DOHH2 (cell line): ENCODE measurements around the gene RASAL2.

ENCODE experiments used
- H3F3A ChIP-seq: fragments of 200-600 bp; sonication (generic), shearing (Covaris generic); 2 replicates; pipeline ENCODE4 v1.6.0; 2016; ENCODE audit warnings: antibody characterized with exemption, mild to moderate bottlenecking; ENCODE audit not compliant: control insufficient read depth, insufficient read depth
- H3K27ac ChIP-seq: fragments of 200-600 bp; sonication (generic); 2 replicates; pipeline ENCODE4 v1.5.1; 2014; ENCODE audit warnings: low read depth, mild to moderate bottlenecking, low read length, moderate library complexity
- H3K27me3 ChIP-seq: fragments of 200-600 bp; sonication (generic); 2 replicates; pipeline ENCODE4 v1.6.1; 2014; ENCODE audit warnings: mild to moderate bottlenecking, low read length, mixed read lengths; ENCODE audit not compliant: control insufficient read depth
- H3K36me3 ChIP-seq: fragments of 200-600 bp; sonication (generic); 2 replicates; pipeline ENCODE4 v1.6.1; 2014; ENCODE audit warnings: mild to moderate bottlenecking, low read length, moderate library complexity, mixed read lengths; ENCODE audit not compliant: control insufficient read depth
- H3K4me1 ChIP-seq: fragments of 200-600 bp; sonication (generic); 2 replicates; pipeline ENCODE4 v1.6.1; 2014; ENCODE audit warnings: mild to moderate bottlenecking, low read length, mixed read lengths; ENCODE audit not compliant: control insufficient read depth
- H3K4me2 ChIP-seq: fragments of 200-600 bp; sonication (generic); 2 replicates; pipeline ENCODE4 v1.6.0; 2014; ENCODE audit warnings: mild to moderate bottlenecking, low read length, moderate library complexity
- H3K4me3 ChIP-seq: fragments of 200-600 bp; sonication (generic); 2 replicates; pipeline ENCODE4 v1.5.1; 2014; ENCODE audit warnings: mild to moderate bottlenecking, low read length, mixed read lengths
- H3K79me2 ChIP-seq: fragments of 200-600 bp; sonication (generic); 2 replicates; pipeline ENCODE4 v1.6.1; 2014; ENCODE audit warnings: mild to moderate bottlenecking, low read length, mixed read lengths; ENCODE audit not compliant: control insufficient read depth
- H3K9me2 ChIP-seq: fragments of 200-600 bp; sonication (generic); replicated peaks from 2 replicates; pipeline ENCODE4 v1.6.1; 2014; ENCODE audit warnings: mild to moderate bottlenecking, low read length, mixed read lengths; ENCODE audit not compliant: control insufficient read depth
- H3K9me3 ChIP-seq: fragments of 200-600 bp; sonication (generic); 2 replicates; pipeline ENCODE4 v1.6.1; 2014; ENCODE audit warnings: antibody characterized with exemption, low read length, mixed read lengths; ENCODE audit not compliant: control insufficient read depth, insufficient read depth
- H4K20me1 ChIP-seq: fragments of 200-600 bp; sonication (generic); 2 replicates; pipeline ENCODE4 v1.6.0; 2014; ENCODE audit warnings: low read depth, mild to moderate bottlenecking, antibody characterized with exemption, low read length, moderate library complexity; ENCODE audit not compliant: control insufficient read depth, insufficient read depth
- EZH2phosphoT487 ChIP-seq: fragments of 200-600 bp; sonication (generic); IDR thresholded peaks from 2 replicates; pipeline ENCODE4 v1.6.1; 2017; ENCODE audit warnings: borderline replicate concordance, mild to moderate bottlenecking, antibody characterized with exemption, low read length, moderate library complexity, mixed read lengths
- TF ChIP-seq, protein P1 (sequence below): fragments of 200-600 bp; sonication (generic); IDR thresholded peaks from one replicate; pipeline ENCODE4 v1.5.1; 2014; ENCODE audit warnings: antibody characterized with exemption, mild to moderate bottlenecking, low read depth, low read length; ENCODE audit not compliant: poor library complexity, severe bottlenecking

The RASAL2 gene

DNA sequence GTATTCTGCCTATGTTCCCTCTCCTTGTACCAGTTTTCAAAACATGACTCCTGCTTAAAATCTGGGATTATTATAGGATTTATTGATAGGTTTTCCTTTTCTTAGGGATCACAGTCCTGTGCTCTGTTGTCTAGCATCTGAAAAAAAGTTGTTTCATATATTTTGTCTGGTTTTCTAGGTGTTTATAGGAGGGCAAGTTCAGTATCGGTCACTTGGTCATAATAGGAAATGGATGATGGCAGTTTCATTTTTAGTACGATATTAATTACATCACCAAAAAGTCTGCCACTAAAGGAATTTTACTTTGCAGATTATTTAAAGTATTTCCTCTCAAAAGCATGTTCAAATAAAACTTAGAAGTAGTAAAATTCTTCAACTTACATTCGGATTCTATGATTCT lies 94.4 kb downstream of the RASAL2 start:
- TF ChIP-seq, protein P1, sequence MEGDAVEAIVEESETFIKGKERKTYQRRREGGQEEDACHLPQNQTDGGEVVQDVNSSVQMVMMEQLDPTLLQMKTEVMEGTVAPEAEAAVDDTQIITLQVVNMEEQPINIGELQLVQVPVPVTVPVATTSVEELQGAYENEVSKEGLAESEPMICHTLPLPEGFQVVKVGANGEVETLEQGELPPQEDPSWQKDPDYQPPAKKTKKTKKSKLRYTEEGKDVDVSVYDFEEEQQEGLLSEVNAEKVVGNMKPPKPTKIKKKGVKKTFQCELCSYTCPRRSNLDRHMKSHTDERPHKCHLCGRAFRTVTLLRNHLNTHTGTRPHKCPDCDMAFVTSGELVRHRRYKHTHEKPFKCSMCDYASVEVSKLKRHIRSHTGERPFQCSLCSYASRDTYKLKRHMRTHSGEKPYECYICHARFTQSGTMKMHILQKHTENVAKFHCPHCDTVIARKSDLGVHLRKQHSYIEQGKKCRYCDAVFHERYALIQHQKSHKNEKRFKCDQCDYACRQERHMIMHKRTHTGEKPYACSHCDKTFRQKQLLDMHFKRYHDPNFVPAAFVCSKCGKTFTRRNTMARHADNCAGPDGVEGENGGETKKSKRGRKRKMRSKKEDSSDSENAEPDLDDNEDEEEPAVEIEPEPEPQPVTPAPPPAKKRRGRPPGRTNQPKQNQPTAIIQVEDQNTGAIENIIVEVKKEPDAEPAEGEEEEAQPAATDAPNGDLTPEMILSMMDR, result no peak
- TF ChIP-seq EZH2phosphoT487, result no peak
- Histone ChIP-seq H3K4me2 (no peak overlapping the region), H3K79me2 (no peaks in the 10 kb centered on the region), H3F3A (no peaks in the 10 kb centered on the region), H3K9me2 (no peaks in the 10 kb centered on the region), H3K4me3 (no peak overlapping the region), H3K4me1 (no peaks in the 10 kb centered on the region), H3K36me3 (no peaks in the 10 kb centered on the region), H3K27me3 (peaks cover 8% of the 10 kb centered on the region), H3K27ac (no peak overlapping the region), H3K9me3 (no peaks in the 10 kb centered on the region), H4K20me1 (no peaks in the 10 kb centered on the region)

DNA sequence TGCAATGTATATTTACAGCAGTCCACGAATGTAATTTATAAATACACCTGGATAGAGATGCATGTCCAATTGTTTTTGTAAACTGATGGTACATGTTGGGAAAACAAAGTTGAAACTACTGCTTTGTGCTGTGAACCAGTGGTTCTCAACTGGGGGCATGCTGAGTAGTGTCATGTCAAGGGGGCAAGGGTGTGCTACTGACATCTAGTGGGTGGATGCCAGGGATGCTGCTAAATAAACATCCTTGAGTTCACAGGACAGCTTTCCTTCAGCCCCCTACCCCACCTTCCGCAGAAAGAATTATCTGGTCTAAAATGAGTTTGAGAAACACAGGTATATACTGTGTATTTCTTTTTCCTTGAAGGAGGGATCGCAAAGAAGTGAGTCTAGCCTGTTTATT lies 95.9 kb downstream of the RASAL2 start:
- Histone ChIP-seq H3K4me2 (no peak overlapping the region), H3K9me3 (no peaks in the 10 kb centered on the region), H3K36me3 (no peaks in the 10 kb centered on the region), H3K27ac (no peak overlapping the region), H3F3A (no peaks in the 10 kb centered on the region), H3K4me1 (no peaks in the 10 kb centered on the region), H4K20me1 (no peaks in the 10 kb centered on the region), H3K9me2 (no peaks in the 10 kb centered on the region), H3K4me3 (no peak overlapping the region), H3K27me3 (peaks cover 8% of the 10 kb centered on the region), H3K79me2 (no peaks in the 10 kb centered on the region)
- TF ChIP-seq, protein P1, result peak; percentile 68
- TF ChIP-seq EZH2phosphoT487, result no peak

DNA sequence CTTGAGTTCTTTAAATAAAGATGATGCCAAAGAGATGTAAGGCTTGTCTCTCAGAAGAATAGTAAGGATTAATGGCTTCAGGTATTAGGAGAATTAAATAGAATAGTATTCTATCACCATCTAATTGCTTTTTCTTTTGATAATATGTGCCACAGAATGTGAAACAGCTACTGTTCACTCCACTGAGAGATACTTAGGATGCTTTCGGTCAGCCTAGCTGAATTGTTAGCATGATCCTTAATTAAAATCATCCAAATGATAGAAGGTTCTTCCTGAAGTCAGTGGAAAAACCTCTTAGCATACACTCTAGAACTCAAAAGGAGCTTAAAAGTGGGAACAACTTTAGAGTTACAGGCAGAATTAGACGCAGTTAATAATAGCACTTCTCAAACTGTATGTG lies 97.0 kb downstream of the RASAL2 start:
- Histone ChIP-seq H3K4me2 (no peak overlapping the region), H3K27me3 (peaks cover 8% of the 10 kb centered on the region), H3K9me3 (no peaks in the 10 kb centered on the region), H3K9me2 (no peaks in the 10 kb centered on the region), H3K27ac (no peak overlapping the region), H4K20me1 (no peaks in the 10 kb centered on the region), H3K36me3 (no peaks in the 10 kb centered on the region), H3F3A (no peaks in the 10 kb centered on the region), H3K4me3 (no peak overlapping the region), H3K4me1 (no peaks in the 10 kb centered on the region), H3K79me2 (no peaks in the 10 kb centered on the region)
- TF ChIP-seq EZH2phosphoT487, result no peak
- TF ChIP-seq, protein P1, result no peak

DNA sequence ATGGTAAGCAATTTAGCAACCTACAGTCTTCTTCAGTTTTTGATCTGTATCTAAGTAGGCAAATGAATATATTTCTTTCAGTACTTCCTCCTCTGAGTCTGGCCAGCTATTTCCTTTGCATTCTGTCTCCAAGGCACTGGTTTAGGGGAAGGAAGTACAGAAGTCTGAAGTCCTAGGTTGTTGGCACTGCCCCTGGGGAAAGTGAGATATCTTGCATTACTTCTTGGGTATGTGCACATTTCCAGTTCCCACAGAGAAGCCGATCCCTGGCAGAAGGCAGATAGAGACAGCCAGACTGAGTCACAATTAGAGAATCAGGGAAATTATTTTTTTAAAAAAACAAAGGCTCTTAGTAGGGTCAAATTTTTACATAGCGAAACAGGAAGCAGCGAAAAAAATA lies 98.8 kb downstream of the RASAL2 start:
- Histone ChIP-seq H3K27ac (no peak overlapping the region), H3K79me2 (no peaks in the 10 kb centered on the region), H3K36me3 (no peaks in the 10 kb centered on the region), H3K9me2 (no peaks in the 10 kb centered on the region), H3K9me3 (no peaks in the 10 kb centered on the region), H3K4me3 (no peak overlapping the region), H3K27me3 (peaks cover 7% of the 10 kb centered on the region), H4K20me1 (no peaks in the 10 kb centered on the region), H3K4me2 (no peak overlapping the region), H3F3A (no peaks in the 10 kb centered on the region), H3K4me1 (no peaks in the 10 kb centered on the region)
- TF ChIP-seq, protein P1, result no peak
- TF ChIP-seq EZH2phosphoT487, result no peak
